HL-60 (cell line): ENCODE results near the gene SEC23IP.
"Not testable (repeated sequence)": the region's sequence is repeated elsewhere in the genome, so short reads cannot be mapped to it uniquely, and the experiment has no call there.

ENCODE experiments used
- POLR2AphosphoS5 ChIP-seq: IDR thresholded peaks from 2 replicates; pipeline ENCODE4 v1.6.1; 2012; ENCODE audit warnings: low read depth
- TF ChIP-seq, protein P1 (sequence below): IDR thresholded peaks from one replicate; pipeline ENCODE4 v1.5.1; 2011; ENCODE audit warnings: low read length, control low read depth, inconsistent platforms; ENCODE audit not compliant: insufficient read depth

DNA sequence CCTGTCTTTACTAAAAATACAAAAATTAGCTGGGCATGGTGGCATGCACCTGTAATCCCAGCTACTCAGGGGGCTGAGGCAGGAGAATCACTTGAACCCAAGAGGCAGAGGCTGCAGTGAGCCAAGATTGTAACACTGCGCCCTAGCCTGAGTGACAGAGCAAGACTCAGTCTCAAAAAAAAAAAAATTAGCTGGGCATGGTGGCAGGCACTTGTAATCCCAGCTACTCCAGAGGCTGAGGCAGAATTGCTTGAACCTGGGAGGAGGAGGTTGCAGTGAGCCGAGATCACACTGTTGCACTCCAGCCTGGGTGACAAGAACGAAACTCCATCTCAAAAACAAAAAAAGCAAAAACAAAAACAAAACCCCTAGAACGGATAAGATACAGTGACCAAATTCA is 23.1 kb upstream of the SEC23IP start:
- TF ChIP-seq, protein P1, sequence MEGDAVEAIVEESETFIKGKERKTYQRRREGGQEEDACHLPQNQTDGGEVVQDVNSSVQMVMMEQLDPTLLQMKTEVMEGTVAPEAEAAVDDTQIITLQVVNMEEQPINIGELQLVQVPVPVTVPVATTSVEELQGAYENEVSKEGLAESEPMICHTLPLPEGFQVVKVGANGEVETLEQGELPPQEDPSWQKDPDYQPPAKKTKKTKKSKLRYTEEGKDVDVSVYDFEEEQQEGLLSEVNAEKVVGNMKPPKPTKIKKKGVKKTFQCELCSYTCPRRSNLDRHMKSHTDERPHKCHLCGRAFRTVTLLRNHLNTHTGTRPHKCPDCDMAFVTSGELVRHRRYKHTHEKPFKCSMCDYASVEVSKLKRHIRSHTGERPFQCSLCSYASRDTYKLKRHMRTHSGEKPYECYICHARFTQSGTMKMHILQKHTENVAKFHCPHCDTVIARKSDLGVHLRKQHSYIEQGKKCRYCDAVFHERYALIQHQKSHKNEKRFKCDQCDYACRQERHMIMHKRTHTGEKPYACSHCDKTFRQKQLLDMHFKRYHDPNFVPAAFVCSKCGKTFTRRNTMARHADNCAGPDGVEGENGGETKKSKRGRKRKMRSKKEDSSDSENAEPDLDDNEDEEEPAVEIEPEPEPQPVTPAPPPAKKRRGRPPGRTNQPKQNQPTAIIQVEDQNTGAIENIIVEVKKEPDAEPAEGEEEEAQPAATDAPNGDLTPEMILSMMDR: not testable (repeated sequence)
- TF ChIP-seq POLR2AphosphoS5: not testable (repeated sequence)
